HepG2 (cell line): Measurements from ENCODE around the gene ZC3H15. TPM values are rescaled to one million over a fixed set of nuclear protein-coding genes. Genes with fewer than 3 reads are reported as not detected.
A peak's percentile ranks its signal among the peaks of the same experiment; 100 is the strongest.

Experiments used
- GABPB1 ChIP-seq: IDR thresholded peaks from 2 replicates; pipeline ENCODE4 v1.6.1; 2016; ENCODE audit warnings: mild to moderate bottlenecking, missing genetic modification reagents, moderate library complexity, missing compliant biosample characterization
- HOXA7 ChIP-seq: sonication (generic); formaldehyde crosslinking; IDR thresholded peaks from 2 replicates; pipeline ENCODE4 v1.8.1; 2022; ENCODE audit warnings: mild to moderate bottlenecking, missing genetic modification reagents, moderate library complexity
- KAT7 ChIP-seq: IDR thresholded peaks from 2 replicates; pipeline ENCODE4 v1.6.1; 2018; ENCODE audit warnings: borderline replicate concordance, missing compliant biosample characterization
- KDM6A ChIP-seq: IDR thresholded peaks from 2 replicates; pipeline ENCODE4 v1.6.1; 2016; ENCODE audit warnings: low read depth
- KLF16 ChIP-seq, 2 experiments: sonication (generic) in 1 of 2; formaldehyde crosslinking in 1 of 2; IDR thresholded peaks; 2 replicates each; pipeline versions ENCODE4 v1.6.1 to v1.8.0; 2016 to 2023; ENCODE audit warnings: missing genetic modification reagents in 2 of 2, missing compliant biosample characterization in 1 of 2
- MAFF ChIP-seq: IDR thresholded peaks from 2 replicates; pipeline ENCODE4 v1.6.1; 2011; ENCODE audit warnings: low read depth, low read length, improper control_type of control experiment
- REPIN1 ChIP-seq: sonication (generic); formaldehyde crosslinking; IDR thresholded peaks from 2 replicates; pipeline ENCODE4 v1.8.0; 2022; ENCODE audit warnings: missing genetic modification reagents, low read depth, mild to moderate bottlenecking, borderline replicate concordance
- ZBTB42 ChIP-seq: sonication (generic); formaldehyde crosslinking; IDR thresholded peaks from 2 replicates; pipeline ENCODE4 v1.5.0; 2020; ENCODE audit warnings: mild to moderate bottlenecking, missing genetic modification reagents
- ZNF3 ChIP-seq: IDR thresholded peaks from 2 replicates; pipeline ENCODE4 v1.7.0; 2017; ENCODE audit warnings: inconsistent platforms
- ZNF616 ChIP-seq: sonication (generic); formaldehyde crosslinking; IDR thresholded peaks from 2 replicates; pipeline ENCODE4 v1.5.0; 2020; ENCODE audit warnings: low read depth, mild to moderate bottlenecking, missing genetic modification reagents
- ZXDC ChIP-seq: sonication (generic); formaldehyde crosslinking; IDR thresholded peaks from 2 replicates; pipeline ENCODE4 v1.5.0; 2020; ENCODE audit warnings: mild to moderate bottlenecking, missing genetic modification reagents
- polyA plus RNA-seq, 8 experiments: library from polyadenylated mRNA; depleted of rRNA in 3 of 8; stranded (reverse) in 7 of 8; unstranded in 1 of 8; fragments of >200 nt; fragmentation: Illumina TruSeq in 4 of 8; extraction: Trizol in 4 of 8; gene quantifications; 2 replicates each; pipeline versions ENCODE4 v1.2.1 to v1.2.3, GENCODE V29; 2011 to 2016; ENCODE audit warnings: low read depth in 4 of 8, missing spikeins in 1 of 8, mixed read lengths in 1 of 8; ENCODE audit not compliant: insufficient read depth in 1 of 8
- total RNA-seq, 5 experiments: library from RNA; depleted of rRNA; stranded (reverse); fragments of >200 nt; fragmentation: Illumina TruSeq; extraction: Trizol; gene quantifications; 2 replicates each; pipeline ENCODE4 v1.2.3, GENCODE V29; 2016; ENCODE audit warnings: low read depth in 1 of 5
- TF ChIP-seq, protein P1 (sequence below): sonication (generic); formaldehyde crosslinking; IDR thresholded peaks from 2 replicates; pipeline ENCODE4 v1.5.0; 2020; ENCODE audit warnings: missing genetic modification reagents
- TF ChIP-seq, protein P2 (sequence below): sonication (generic); formaldehyde crosslinking; IDR thresholded peaks from 2 replicates; pipeline ENCODE4 v1.5.1; 2020; ENCODE audit warnings: mild to moderate bottlenecking, missing genetic modification reagents, borderline replicate concordance
- TF ChIP-seq, protein P3 (sequence below), 2 experiments: sonication (generic) in 1 of 2; formaldehyde crosslinking in 1 of 2; IDR thresholded peaks; 2 replicates each; pipeline versions ENCODE4 v1.6.1 to v1.9.0; 2014 to 2022; ENCODE audit warnings: antibody characterized with exemption in 1 of 2, borderline replicate concordance in 1 of 2, inconsistent platforms in 1 of 2, low read depth in 1 of 2, missing genetic modification reagents in 1 of 2

The ZC3H15 gene
- total and polyA plus RNA-seq, 2 of the 13 experiments (the other 11 are each of a cell fraction or from before 2014, with no cell fraction given), result 84.6 to 168 TPM

- no peak for TF ChIP-seq ZXDC (CRISPR knock-in tag)
- no peak for TF ChIP-seq GABPB1
- TF ChIP-seq, protein P1, sequence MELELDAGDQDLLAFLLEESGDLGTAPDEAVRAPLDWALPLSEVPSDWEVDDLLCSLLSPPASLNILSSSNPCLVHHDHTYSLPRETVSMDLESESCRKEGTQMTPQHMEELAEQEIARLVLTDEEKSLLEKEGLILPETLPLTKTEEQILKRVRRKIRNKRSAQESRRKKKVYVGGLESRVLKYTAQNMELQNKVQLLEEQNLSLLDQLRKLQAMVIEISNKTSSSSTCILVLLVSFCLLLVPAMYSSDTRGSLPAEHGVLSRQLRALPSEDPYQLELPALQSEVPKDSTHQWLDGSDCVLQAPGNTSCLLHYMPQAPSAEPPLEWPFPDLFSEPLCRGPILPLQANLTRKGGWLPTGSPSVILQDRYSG (CRISPR knock-in tag), result no peak
- TF ChIP-seq, protein P2, sequence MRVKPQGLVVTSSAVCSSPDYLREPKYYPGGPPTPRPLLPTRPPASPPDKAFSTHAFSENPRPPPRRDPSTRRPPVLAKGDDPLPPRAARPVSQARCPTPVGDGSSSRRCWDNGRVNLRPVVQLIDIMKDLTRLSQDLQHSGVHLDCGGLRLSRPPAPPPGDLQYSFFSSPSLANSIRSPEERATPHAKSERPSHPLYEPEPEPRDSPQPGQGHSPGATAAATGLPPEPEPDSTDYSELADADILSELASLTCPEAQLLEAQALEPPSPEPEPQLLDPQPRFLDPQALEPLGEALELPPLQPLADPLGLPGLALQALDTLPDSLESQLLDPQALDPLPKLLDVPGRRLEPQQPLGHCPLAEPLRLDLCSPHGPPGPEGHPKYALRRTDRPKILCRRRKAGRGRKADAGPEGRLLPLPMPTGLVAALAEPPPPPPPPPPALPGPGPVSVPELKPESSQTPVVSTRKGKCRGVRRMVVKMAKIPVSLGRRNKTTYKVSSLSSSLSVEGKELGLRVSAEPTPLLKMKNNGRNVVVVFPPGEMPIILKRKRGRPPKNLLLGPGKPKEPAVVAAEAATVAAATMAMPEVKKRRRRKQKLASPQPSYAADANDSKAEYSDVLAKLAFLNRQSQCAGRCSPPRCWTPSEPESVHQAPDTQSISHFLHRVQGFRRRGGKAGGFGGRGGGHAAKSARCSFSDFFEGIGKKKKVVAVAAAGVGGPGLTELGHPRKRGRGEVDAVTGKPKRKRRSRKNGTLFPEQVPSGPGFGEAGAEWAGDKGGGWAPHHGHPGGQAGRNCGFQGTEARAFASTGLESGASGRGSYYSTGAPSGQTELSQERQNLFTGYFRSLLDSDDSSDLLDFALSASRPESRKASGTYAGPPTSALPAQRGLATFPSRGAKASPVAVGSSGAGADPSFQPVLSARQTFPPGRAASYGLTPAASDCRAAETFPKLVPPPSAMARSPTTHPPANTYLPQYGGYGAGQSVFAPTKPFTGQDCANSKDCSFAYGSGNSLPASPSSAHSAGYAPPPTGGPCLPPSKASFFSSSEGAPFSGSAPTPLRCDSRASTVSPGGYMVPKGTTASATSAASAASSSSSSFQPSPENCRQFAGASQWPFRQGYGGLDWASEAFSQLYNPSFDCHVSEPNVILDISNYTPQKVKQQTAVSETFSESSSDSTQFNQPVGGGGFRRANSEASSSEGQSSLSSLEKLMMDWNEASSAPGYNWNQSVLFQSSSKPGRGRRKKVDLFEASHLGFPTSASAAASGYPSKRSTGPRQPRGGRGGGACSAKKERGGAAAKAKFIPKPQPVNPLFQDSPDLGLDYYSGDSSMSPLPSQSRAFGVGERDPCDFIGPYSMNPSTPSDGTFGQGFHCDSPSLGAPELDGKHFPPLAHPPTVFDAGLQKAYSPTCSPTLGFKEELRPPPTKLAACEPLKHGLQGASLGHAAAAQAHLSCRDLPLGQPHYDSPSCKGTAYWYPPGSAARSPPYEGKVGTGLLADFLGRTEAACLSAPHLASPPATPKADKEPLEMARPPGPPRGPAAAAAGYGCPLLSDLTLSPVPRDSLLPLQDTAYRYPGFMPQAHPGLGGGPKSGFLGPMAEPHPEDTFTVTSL (CRISPR knock-in tag), result no peak
- TF ChIP-seq, protein P3, sequence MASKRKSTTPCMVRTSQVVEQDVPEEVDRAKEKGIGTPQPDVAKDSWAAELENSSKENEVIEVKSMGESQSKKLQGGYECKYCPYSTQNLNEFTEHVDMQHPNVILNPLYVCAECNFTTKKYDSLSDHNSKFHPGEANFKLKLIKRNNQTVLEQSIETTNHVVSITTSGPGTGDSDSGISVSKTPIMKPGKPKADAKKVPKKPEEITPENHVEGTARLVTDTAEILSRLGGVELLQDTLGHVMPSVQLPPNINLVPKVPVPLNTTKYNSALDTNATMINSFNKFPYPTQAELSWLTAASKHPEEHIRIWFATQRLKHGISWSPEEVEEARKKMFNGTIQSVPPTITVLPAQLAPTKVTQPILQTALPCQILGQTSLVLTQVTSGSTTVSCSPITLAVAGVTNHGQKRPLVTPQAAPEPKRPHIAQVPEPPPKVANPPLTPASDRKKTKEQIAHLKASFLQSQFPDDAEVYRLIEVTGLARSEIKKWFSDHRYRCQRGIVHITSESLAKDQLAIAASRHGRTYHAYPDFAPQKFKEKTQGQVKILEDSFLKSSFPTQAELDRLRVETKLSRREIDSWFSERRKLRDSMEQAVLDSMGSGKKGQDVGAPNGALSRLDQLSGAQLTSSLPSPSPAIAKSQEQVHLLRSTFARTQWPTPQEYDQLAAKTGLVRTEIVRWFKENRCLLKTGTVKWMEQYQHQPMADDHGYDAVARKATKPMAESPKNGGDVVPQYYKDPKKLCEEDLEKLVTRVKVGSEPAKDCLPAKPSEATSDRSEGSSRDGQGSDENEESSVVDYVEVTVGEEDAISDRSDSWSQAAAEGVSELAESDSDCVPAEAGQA (IDR thresholded peaks at IDR 0.05; ENCODE audit: low read depth), result no peak
- TF ChIP-seq, protein P3 (CRISPR knock-in tag; IDR thresholded peaks at IDR 0.05; ENCODE audit: borderline replicate concordance), result no peak
- no peak for TF ChIP-seq MAFF
- 0 out of 2 replicates have a peak, but pooled peaks have one; percentile 7 for TF ChIP-seq KAT7 (CRISPR knock-in tag)
- 0 out of 2 replicates have a peak, but pooled peaks have one; percentile 0 for TF ChIP-seq HOXA7 (CRISPR knock-in tag)
- TF ChIP-seq ZNF3, result no peak
- TF ChIP-seq KDM6A (CRISPR knock-in tag), result no peak
- TF ChIP-seq KLF16 (CRISPR knock-in tag; IDR thresholded peaks at IDR 0.05), result no peak
- TF ChIP-seq ZBTB42 (CRISPR knock-in tag), result no peak
- TF ChIP-seq REPIN1 (CRISPR knock-in tag), result no peak
- 0 out of 2 replicates have a peak, but pooled peaks have one; percentile 1 for TF ChIP-seq ZNF616 (CRISPR knock-in tag)
These were observed 537 bp upstream of the ZC3H15 start (continued) for GRCh38 chr2:186485576-186485870.
